Spleen (tissue), 11 donors: Measurements from ENCODE around the gene PPP1R3D. TPM values are rescaled to one million over a fixed set of nuclear protein-coding genes. Genes with fewer than 3 reads are reported as not detected.
A peak's percentile ranks its signal among the peaks of the same experiment; 100 is the strongest.
"Not testable (repeated sequence)": the region's sequence is repeated elsewhere in the genome, so short reads cannot be mapped to it uniquely, and the experiment has no call there.

Source experiments
- DNase-seq: peaks from one replicate; pipeline ENCODE4 v3.0.0-alpha.2; 2020
- H3K27ac ChIP-seq, 8 donors: fragments of 200-600 bp; sonication (generic) in 7 of 8; 1 replicate in 4 of 8; 2 replicates in 4 of 8; pipeline versions ENCODE4 v1.5.0 to v1.8.0; 2016 to 2021; ENCODE audit warnings: inconsistent platforms in 4 of 8, mild to moderate bottlenecking in 4 of 8, moderate library complexity in 1 of 8
- H3K27me3 ChIP-seq, 7 donors: fragments of 200-600 bp; sonication (generic) in 6 of 7; replicated peaks in 1 of 7; 1 replicate in 4 of 7; 2 replicates in 3 of 7; pipeline versions ENCODE4 v1.5.0 to v1.8.0; 2016 to 2021; ENCODE audit warnings: inconsistent platforms in 3 of 7, mild to moderate bottlenecking in 1 of 7
- H3K36me3 ChIP-seq, 6 donors: fragments of 200-600 bp; sonication (generic) in 5 of 6; 1 replicate in 4 of 6; 2 replicates in 2 of 6; pipeline versions ENCODE4 v1.5.0 to v1.8.0; 2016 to 2021; ENCODE audit warnings: inconsistent platforms in 2 of 6
- H3K4me1 ChIP-seq, 6 donors: fragments of 200-600 bp; sonication (generic) in 5 of 6; 1 replicate in 3 of 6; 2 replicates in 3 of 6; pipeline versions ENCODE4 v1.5.0 to v1.8.0; 2016 to 2021; ENCODE audit warnings: inconsistent platforms in 3 of 6
- H3K4me3 ChIP-seq, 8 donors: fragments of 200-600 bp; sonication (generic) in 7 of 8; 1 replicate in 4 of 8; 2 replicates in 4 of 8; pipeline versions ENCODE4 v1.5.0 to v1.8.0; 2016 to 2021; ENCODE audit warnings: inconsistent platforms in 4 of 8, mild to moderate bottlenecking in 4 of 8, moderate library complexity in 2 of 8
- H3K9me3 ChIP-seq, 8 donors: fragments of 200-600 bp; sonication (generic) in 7 of 8; 1 replicate in 4 of 8; 2 replicates in 4 of 8; pipeline versions ENCODE4 v1.5.0 to v1.8.0; 2016 to 2021; ENCODE audit warnings: inconsistent platforms in 4 of 8
- POLR2A ChIP-seq, 3 donors: fragments of 450-650 bp; IDR thresholded peaks; one replicate each; pipeline ENCODE4 v1.5.1; 2017; ENCODE audit warnings: antibody characterized with exemption in 3 of 3, mild to moderate bottlenecking in 1 of 3
- POLR2AphosphoS5 ChIP-seq, 3 donors: sonication (generic); formaldehyde crosslinking; IDR thresholded peaks; one replicate each; pipeline ENCODE4 v1.5.1; 2017; ENCODE audit warnings: antibody characterized with exemption in 3 of 3
- WGBS, 5 donors: extraction: QIAGEN DNeasy Blood & Tissue Kit in 3 of 5; methylation state at CpG; one replicate each; pipeline versions ENCODE4 v1.1.5 to v1.1.7; 2013 to 2018; 5-methylcytosine and 5-hydroxymethylcytosine counted together
- intact Hi-C: fragments of 100-400 bp; cut with DNase I; formaldehyde crosslinking; loops from one replicate; pipeline ENCODE4 v1.15.0; 2023; ENCODE audit warnings: low total_unique reads
- polyA plus RNA-seq, 3 donors: library from polyadenylated mRNA; stranded (reverse); fragments of 200-250 nt; gene quantifications; one replicate each; pipeline ENCODE4 v1.2.1, GENCODE V29; 2013
- total RNA-seq, 7 donors: library from RNA; depleted of rRNA in 3 of 7; stranded (reverse); fragments of >200 nt in 3 of 7; fragmentation: NEBNext Ultra II Directional in 4 of 7; extraction: Animal tissue kit (Norgen Biotek cat#: 25700) in 4 of 7; gene quantifications; one replicate each; pipeline versions ENCODE4 v1.1.0 to v1.2.1, GENCODE V29; 2016 to 2021
- TF ChIP-seq, protein P1 (sequence below), 11 experiments: fragments of 200-600 bp in 7 of 11; fragments of 450-650 bp in 4 of 11; sonication (generic) in 4 of 11; IDR thresholded peaks in 8 of 11; conservative IDR thresholded peaks in 3 of 11; 1 replicate in 7 of 11; 2 replicates in 4 of 11; pipeline versions ENCODE4 v1.4.0 to v1.8.0; 2016 to 2021; ENCODE audit warnings: antibody characterized with exemption in 11 of 11, inconsistent platforms in 4 of 11, mild to moderate bottlenecking in 1 of 11
- donor health status: healthy with polysubstance abuse.
- donor health status: DM: no; HTN: no; CAD: no; lungs with moderate emphysema.
- donor health status: DM: no; HTN: no; CAD: no.
- donor health status: Bipolar disorder and iron deficiency.
- donor health status: healthy.
- donor health status: DM: no; HTN: no; CAD: no.
- donor health status: DM: yes; HTN: yes; CAD: no.

PPP1R3D gene
- total and polyA plus RNA-seq, 10 donors: 3.1 to 24.9 (median 12.5) TPM

DNA sequence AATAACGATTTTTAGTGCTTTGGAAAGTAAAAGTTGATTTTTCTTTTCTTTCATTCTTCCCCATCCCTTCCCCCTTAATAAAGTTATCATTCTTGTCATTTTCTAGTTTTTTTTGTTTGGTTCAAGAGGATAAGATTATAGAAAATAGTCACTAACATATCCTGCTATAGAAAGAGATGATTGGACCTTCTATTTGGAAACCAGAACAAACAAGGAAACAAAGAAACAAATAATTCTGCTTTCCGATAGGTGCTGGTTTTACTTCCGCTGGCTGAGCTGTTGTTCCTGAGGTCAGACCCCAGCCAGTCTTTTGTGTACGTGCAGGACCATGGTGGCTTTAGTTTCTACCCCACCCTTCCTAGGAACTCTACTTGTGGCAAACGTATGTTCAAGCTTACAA lies 18.0 kb upstream of the PPP1R3D start, which contains the start of gene CDH26:
TSS of gene CDH26 (plus strand) at position 301 of the 400 bp plus-strand sequence. CDS start 304 bp downstream, outside the sequence.
- TF ChIP-seq, protein P1, sequence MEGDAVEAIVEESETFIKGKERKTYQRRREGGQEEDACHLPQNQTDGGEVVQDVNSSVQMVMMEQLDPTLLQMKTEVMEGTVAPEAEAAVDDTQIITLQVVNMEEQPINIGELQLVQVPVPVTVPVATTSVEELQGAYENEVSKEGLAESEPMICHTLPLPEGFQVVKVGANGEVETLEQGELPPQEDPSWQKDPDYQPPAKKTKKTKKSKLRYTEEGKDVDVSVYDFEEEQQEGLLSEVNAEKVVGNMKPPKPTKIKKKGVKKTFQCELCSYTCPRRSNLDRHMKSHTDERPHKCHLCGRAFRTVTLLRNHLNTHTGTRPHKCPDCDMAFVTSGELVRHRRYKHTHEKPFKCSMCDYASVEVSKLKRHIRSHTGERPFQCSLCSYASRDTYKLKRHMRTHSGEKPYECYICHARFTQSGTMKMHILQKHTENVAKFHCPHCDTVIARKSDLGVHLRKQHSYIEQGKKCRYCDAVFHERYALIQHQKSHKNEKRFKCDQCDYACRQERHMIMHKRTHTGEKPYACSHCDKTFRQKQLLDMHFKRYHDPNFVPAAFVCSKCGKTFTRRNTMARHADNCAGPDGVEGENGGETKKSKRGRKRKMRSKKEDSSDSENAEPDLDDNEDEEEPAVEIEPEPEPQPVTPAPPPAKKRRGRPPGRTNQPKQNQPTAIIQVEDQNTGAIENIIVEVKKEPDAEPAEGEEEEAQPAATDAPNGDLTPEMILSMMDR (IDR thresholded peaks at IDR 0.05 in 8 of 11, conservative IDR thresholded peaks at IDR 0.05 in 3 of 11): no peak
- TF ChIP-seq POLR2AphosphoS5 (IDR thresholded peaks at IDR 0.05) (no peak), POLR2A (IDR thresholded peaks at IDR 0.05) (no peak)
- intact Hi-C loops: no loop called here
- Histone ChIP-seq H3K27me3 (no peaks in the 10 kb centered on the region), H3K4me3 (no peak within 1 kb of the TSS), H3K4me1 (no peaks in the 10 kb centered on the region), H3K9me3 (no peaks in the 10 kb centered on the region), H3K36me3 (peaks cover 0 to 17% (median 0%) of the 10 kb centered on the region in 6 donors), H3K27ac (no peak within 1 kb of the TSS)
- 78 to 89% (median 88%) methylated on average over 5 of the region's 5 CpGs for WGBS, 5 donors
- DNase-seq: no peak

DNA sequence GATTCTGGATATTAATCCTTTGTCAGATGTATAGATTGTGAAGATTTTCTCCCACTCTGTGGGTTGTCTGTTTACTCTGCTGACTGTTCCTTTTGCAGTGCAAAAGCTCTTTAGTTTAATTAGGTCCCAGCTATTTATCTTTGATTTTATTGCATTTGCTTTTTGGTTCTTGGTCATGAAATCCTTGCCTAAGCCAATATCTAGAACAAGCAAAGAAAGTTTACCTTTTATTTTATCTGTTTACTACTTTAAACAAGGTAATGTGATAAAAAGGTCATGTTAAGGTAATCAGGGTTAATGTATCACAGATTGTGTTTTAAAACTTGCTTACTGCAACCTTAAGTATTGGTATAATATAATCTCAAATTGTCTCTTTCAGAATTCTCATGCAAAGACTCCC lies 17.5 kb upstream of the PPP1R3D start:
- peaks cover 0 to 18% (median 0%) of the 10 kb centered on the region in 6 donors for H3K36me3 ChIP-seq
- H3K4me1 ChIP-seq, H3K27me3 ChIP-seq, H3K4me3 ChIP-seq, H3K9me3 ChIP-seq, H3K27ac ChIP-seq, intact Hi-C loops, DNase-seq: not testable (repeated sequence)

DNA sequence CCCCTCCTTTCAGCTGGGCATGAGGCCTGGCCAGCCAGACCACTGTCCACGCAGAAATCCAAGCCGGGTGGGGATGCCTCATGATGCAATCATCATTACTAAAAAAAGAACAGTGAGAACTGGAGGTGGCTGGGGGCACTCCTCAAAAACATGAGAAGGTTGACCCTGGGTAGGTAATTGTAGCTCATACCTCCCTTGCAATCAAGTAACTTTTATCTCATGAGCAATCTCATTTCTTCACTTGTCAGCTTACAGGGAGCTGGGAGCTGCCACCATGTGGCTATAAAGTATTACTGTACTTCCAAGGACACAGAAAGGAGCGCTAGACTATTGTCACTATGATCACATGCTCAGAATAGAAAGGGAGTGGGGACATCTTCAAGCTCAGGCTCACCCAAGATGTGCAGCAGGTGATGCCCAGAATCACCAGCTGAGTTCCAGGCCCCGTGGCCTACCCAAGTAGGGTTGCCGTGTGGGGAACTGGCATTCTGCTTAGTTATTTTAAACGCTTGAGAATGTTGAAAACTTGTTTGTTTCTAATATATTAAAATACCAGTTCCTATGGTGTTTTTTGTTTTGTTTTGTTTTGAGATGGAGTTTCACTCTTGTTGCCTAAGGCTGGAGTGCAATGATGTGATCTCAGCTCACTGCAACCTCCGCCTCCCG lies 15.2 kb upstream of the PPP1R3D start:
- TF ChIP-seq POLR2AphosphoS5 (IDR thresholded peaks at IDR 0.05) (no peak), POLR2A (IDR thresholded peaks at IDR 0.05) (no peak)
- TF ChIP-seq, protein P1 (IDR thresholded peaks at IDR 0.05 in 8 of 11, conservative IDR thresholded peaks at IDR 0.05 in 3 of 11): peak in 5 of 11 experiments; percentile 6 to 22 (median 10)
- Histone ChIP-seq H3K9me3 (no peaks in the 10 kb centered on the region), H3K27ac (no peak overlapping the region), H3K27me3 (no peaks in the 10 kb centered on the region), H3K36me3 (peaks cover 0 to 33% (median 0%) of the 10 kb centered on the region in 6 donors), H3K4me3 (no peak overlapping the region), H3K4me1 (no peaks in the 10 kb centered on the region)
- 81 to 90% (median 85%) methylated on average over 8 of the region's 8 CpGs for WGBS, 5 donors
- intact Hi-C loops: no loop called here
- DNase-seq: no peak

DNA sequence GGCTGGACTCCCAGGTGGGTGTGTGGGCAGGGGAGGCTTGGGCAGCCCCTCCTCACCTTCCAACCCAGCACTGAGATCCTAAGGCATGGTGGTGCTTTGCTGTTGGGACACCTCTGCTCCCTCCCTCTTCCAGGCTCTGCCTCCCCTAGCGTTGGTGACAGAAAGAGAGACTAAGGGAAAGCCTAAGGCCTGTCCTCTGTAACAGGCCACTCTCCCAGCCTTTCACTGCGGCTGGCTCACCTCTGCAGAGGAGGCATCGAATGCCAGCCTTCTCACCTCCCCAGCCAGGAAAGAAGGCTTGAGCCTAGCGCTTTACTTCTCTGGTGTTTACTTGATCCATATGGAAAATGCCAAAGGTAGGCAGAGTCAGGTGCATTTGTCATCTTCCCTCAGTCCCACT lies 14.6 kb upstream of the PPP1R3D start:
- peaks cover 0 to 35% (median 0%) of the 10 kb centered on the region in 6 donors for H3K36me3 ChIP-seq
- H3K4me1 ChIP-seq: no peaks in the 10 kb centered on the region
- no peaks in the 10 kb centered on the region for H3K27me3 ChIP-seq
- no peak for DNase-seq
- intact Hi-C loops: no loop called here
- H3K4me3 ChIP-seq: no peak overlapping the region
- TF ChIP-seq, protein P1 (IDR thresholded peaks at IDR 0.05 in 8 of 11, conservative IDR thresholded peaks at IDR 0.05 in 3 of 11): no peak
- TF ChIP-seq POLR2AphosphoS5 (IDR thresholded peaks at IDR 0.05): no peak
- TF ChIP-seq POLR2A (IDR thresholded peaks at IDR 0.05): no peak
- no peak overlapping the region for H3K27ac ChIP-seq
- 85 to 96% (median 89%) methylated on average over 4 of the region's 4 CpGs for WGBS, 5 donors
- H3K9me3 ChIP-seq: no peaks in the 10 kb centered on the region
